Central memory CD4-positive, alpha-beta T cell (primary cell): ENCODE measurements around the gene ATP8B4.

ENCODE experiments used
- DNase-seq: peaks from one replicate; pipeline ENCODE4 v3.0.0; 2022

Gene ATP8B4

GRCh38 chr15:50059203-50059772 lies 59.7 kb downstream of the ATP8B4 start:
- DNase-seq = no peak

GRCh38 chr15:50057905-50058639 lies 61.0 kb downstream of the ATP8B4 start:
- no peak for DNase-seq

- no peak for DNase-seq
These were observed 61.8 kb downstream of the ATP8B4 start for GRCh38 chr15:50057196-50057595.

GRCh38 chr15:50055750-50056157 lies 63.3 kb downstream of the ATP8B4 start:
- no peak for DNase-seq

GRCh38 chr15:50055332-50055731 lies 63.7 kb downstream of the ATP8B4 start:
- DNase-seq = no peak

GRCh38 chr15:50053055-50053856 lies 65.8 kb downstream of the ATP8B4 start:
- DNase-seq = no peak

- DNase-seq = no peak
These were observed 67.1 kb downstream of the ATP8B4 start for GRCh38 chr15:50051811-50052419.

- DNase-seq = no peak
These were observed 67.9 kb downstream of the ATP8B4 start for GRCh38 chr15:50050986-50051743.

GRCh38 chr15:50049871-50050270 lies 69.2 kb downstream of the ATP8B4 start:
- DNase-seq = no peak

- DNase-seq = no peak
These were observed 72.2 kb downstream of the ATP8B4 start for GRCh38 chr15:50046867-50047266.

GRCh38 chr15:50046159-50046558 lies 72.9 kb downstream of the ATP8B4 start:
- DNase-seq = no peak

- DNase-seq = no peak
These were observed 74.1 kb downstream of the ATP8B4 start for GRCh38 chr15:50044904-50045303.

GRCh38 chr15:50044406-50044805 lies 74.6 kb downstream of the ATP8B4 start:
- DNase-seq = no peak

- no peak for DNase-seq
These were observed 76.3 kb downstream of the ATP8B4 start for GRCh38 chr15:50042775-50043174.

- DNase-seq = no peak
These were observed 88.6 kb downstream of the ATP8B4 start for GRCh38 chr15:50030456-50030855.

- no peak for DNase-seq
These were observed 90.7 kb downstream of the ATP8B4 start for GRCh38 chr15:50028326-50028725.

GRCh38 chr15:50024281-50024680 lies 94.8 kb downstream of the ATP8B4 start:
- no peak for DNase-seq

GRCh38 chr15:50018491-50018890 lies 100.5 kb downstream of the ATP8B4 start:
- no peak for DNase-seq

- DNase-seq = no peak
These were observed 101.5 kb downstream of the ATP8B4 start for GRCh38 chr15:50017522-50017921.

- DNase-seq = no peak
These were observed 102.1 kb downstream of the ATP8B4 start for GRCh38 chr15:50016951-50017350.

GRCh38 chr15:50012790-50013189 lies 106.2 kb downstream of the ATP8B4 start:
- no peak for DNase-seq

- no peak for DNase-seq
These were observed 109.4 kb downstream of the ATP8B4 start for GRCh38 chr15:50009634-50010033.
